HG03045 (cell line): Measurements from ENCODE around the gene RIOK3.
"Not testable (repeated sequence)": the region's sequence is repeated elsewhere in the genome, so short reads cannot be mapped to it uniquely, and the experiment has no call there.

Source experiments
- ATAC-seq: cut with Tn5 transposase; IDR thresholded peaks from one replicate; pipeline ENCODE4 v1.9.1; 2021; ENCODE audit warnings: mild to moderate bottlenecking, moderate library complexity; ENCODE audit not compliant: unreplicated experiment

RIOK3 gene

DNA sequence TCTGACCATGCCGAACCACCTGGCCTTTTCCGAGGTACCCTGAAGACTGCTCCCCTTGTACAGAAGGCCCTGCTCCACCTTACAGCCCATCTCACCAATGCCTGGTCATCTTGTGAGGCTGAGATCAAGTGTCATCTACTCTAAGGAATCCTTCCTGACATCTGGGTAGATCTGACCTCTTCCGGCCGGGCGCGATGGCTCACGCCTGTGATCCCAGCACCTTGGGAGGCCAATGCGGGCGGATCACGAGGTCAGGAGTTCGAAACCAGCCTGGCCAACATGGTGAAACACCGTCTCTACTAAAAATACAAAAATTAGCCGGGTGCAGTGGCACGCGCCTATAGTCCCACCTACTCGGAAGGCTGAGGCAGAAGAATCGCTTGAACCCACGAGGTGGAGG lies 2.1 kb upstream of the RIOK3 start:
- ATAC-seq, result no peak

DNA sequence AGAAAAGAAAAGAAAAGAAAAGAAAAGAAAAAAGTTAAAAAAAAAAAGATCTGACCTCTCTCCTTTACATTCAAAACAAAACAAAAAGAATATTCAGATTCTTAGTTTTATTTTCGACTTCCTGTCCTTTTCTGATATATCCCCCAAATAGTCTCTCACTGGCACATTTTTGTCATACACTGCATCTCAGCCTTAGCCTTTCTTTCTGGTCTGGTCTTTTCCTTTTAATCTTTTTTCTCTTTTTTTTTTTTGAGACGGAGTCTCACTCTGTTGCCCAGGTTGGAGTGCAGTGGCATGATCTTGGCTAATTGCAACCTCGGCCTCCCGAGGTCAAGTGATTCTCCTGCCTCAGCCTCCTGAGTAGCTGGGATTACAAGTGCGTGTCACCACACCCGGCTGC lies 1.6 kb upstream of the RIOK3 start:
- no peak for ATAC-seq

DNA sequence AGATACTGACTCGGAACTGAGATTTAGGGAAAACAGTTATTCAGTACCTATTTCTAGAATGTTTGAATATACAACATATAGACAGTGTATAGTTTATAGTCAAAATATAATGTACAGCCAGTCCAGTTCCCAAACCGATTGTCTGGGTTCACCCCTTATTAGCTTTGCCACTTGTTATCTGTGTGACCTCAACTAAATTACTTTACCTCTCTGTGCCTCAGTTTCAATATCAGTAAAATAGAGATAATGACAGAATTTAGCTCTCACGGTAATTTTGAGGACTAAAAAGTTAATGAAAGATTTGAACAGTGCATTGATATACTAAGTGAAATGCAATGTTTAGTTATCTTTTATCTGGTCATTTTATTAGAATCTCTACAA lies 750 bp upstream of the RIOK3 start:
- no peak for ATAC-seq

- peak; percentile 5 for ATAC-seq
Observed at GRCh38 chr18:23453680-23454058, 582 bp downstream of the RIOK3 start.

DNA sequence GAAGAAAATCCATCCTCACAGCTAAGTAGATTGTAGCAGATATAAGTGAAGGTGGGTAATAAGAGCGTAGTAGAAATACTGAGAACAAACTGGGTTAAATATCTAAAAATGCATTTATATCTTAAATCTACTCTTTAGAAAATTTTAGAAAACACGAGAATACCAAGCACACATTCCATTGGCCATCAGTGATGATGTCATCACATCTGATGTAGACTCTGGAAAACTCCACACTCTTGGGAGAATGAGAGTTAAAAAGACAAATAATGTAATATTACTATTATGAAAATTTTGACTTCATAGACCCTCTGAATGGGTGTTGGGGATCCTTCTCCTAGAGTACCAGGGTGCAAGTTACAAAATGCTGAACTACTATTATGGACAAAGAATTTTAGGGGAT lies 3.7 kb downstream of the RIOK3 start:
- ATAC-seq, result no peak

- ATAC-seq, result no peak
Observed at GRCh38 chr18:23458830-23459529, 5.9 kb downstream of the RIOK3 start.

DNA sequence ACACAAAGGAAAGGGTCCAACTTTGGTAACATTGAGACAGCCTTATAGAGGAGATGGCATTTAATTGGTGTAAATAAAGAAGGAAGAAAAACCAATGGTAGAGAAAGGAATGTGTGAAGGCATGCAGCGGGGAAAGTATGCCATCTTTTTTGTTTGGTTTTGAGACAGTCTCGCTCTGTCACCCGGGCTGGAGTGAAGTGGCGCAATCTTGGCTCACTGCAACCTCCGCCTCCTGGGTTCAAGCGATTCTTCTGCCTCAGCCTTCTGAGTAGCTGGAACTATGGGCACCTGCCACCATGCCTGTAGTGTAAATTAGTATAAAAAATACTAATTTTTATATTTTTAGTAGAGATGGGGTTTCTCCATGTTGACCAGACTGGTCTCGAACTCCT lies 6.4 kb downstream of the RIOK3 start:
- no peak for ATAC-seq

DNA sequence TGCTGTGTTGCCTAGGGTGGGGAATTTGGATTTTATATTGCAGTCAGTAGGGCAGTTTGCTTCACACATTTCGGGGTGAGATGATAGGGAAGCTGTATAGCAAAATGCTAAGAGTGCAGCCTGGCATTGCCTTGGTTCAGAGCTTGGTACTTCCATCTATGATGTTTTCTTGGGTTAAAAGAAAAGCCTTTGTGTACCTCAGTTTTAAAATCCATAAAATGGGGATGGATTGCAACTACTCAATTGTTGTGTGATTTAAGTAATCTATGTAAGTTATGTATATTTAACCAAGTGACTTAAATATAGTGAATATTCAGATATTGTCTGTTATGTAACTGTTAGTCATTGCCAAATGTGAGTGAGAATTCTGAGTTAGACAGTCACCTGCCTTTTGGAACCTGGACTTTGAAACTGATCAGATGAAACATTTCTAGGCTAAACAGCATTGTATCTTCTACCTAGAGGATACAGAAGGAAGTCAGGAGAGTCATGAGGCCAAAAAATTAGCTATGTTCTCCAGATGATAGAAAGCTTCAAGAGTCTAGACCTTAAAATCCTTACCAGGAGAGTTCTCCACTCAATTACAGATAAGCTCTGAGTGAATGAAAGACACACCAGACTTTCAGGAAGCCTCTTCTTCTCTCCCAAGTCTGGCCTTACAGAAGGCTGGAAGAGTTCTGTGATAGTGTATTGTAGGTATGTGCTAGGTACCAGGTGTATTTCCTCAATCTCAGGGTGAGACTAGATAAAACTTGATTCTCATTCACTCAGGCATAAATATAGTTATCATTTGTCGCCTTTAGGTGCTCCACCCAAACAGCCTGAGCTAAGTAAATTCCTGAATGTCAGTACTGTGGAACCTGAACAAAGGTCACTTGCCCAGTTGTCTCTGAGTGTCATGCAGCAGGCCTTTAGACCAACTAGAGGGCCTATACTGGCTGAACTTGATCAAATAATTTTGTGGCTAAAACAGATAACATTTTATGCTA lies 7.5 kb downstream of the RIOK3 start:
- ATAC-seq, result no peak

DNA sequence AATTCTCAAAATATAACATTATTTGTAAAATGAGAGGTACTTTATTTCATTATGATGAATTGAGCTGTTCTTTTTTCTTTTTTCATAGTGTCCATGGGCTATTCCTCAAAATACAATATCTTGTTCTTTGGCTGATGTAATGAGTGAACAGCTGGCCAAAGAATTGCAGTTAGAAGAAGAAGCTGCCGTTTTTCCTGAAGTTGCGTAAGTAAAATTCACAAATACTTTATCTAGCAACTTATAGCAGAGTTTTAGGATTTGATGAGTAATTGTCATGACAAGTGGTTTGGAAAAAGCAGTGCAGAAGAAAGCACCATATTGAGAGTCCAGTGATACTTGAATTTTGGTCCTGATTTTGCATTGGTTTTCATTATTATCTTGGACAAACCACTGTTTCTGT lies 9.8 kb downstream of the RIOK3 start:
- ATAC-seq, result no peak

DNA sequence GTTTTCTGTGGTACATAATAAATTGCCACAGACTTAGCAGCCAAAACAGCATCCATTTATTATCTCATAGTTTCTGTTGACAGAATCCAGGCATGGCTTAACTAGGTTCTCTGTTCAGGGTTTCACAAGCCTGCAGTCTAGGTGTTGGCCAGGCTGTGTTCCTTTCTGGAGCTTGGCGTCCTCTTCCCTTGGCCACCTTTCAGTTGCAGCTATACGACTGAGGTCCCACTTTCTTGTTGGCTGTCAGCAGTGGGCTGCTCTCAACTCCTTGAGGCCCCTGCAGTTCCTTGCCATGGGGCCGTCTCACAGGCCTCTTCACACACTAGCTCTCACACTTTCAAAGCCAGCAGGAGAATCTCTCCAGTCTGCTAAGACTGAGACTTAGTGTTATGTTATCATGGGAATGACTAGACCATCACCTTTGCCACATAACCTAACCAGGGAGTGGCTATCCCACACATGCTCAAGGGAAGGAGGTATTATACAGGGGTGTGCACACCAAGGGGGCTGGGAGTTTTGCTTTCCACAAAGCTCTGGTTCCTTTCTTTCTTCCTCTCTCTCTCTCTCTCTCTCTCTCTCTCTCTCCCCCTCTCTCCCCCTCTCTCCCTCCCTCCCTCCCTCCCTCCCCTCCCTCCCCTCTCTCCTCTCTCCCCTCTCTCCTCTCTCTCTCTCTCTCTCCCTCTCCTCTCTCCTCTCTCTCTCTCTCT lies 15.8 kb downstream of the RIOK3 start:
- ATAC-seq, result no peak

DNA sequence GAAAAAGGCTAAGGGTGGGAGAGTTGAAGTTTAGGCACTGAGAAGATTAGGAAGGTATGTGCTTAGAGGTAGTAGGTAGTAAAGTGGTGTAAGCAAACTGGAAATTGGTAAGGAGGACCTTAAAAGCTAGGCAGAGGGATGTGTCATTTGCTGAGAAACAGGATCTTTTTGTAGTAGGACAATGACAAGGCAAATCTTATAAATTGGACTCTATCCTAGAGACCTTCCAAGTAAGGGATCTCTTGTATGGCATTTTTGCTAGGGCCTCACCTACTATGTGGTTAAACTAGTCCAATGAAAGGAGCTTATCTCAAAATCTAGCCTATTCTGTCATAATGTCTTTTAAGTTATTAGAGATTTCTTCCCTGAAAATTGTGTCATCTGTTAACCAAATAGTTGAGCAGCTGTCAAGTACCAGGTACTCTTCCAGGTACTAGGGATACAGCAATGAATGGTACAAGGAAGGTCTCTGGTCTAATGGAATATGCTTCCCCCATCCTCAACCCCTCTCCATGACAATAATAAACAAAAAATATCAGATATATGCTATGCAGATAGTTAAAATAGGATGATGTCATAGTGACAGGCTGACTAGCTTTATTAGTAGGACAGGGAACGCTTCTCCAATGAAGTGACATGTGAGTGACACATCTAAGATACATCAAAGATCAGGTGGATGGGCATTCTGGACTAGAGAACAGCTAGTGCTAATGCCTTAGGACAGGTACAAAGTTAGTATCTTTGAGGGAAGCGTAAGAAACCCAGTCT lies 17.7 kb downstream of the RIOK3 start:
- ATAC-seq, result no peak

- no peak for ATAC-seq
Observed at GRCh38 chr18:23471486-23471885, 18.4 kb downstream of the RIOK3 start.

GRCh38 chr18:23479829-23480505 lies 26.9 kb downstream of the RIOK3 start:
- ATAC-seq, result no peak

DNA sequence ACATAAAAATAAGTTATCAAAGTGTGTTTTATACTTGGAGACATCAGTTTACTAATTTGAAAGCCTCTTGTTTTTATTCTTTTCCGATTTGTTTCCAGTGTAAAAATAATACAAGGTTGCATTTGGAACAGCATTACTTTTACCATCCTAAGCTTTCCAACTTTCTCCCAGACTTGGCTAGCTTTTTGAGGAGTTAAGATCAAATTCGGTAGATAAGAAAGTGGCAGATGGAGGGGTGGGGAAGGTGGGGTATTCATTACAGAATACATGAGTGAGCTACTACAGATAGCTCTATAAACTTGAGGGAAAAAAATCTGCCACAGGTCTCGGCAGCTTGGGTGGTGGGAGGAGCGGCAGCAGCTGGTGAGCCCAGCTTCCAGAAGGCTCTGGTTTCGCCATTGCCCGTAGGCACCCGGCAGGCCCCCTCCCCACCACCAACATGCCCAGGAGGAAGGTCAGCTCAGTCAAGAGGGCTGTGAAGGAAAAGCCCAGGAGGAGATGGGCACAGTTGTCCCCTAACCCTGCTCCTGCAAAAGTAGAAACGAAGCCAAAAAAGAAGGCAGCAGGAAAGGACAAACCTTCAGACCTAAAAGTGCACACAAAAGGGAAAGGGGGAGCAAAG lies 31.6 kb downstream of the RIOK3 start:
- no peak for ATAC-seq

GRCh38 chr18:23485386-23485785 lies 32.3 kb downstream of the RIOK3 start:
- ATAC-seq, result no peak

- peak; percentile 73 for ATAC-seq
Observed at GRCh38 chr18:23487738-23488570, 34.9 kb downstream of the RIOK3 start.

- ATAC-seq, result not testable (repeated sequence)
Observed at GRCh38 chr18:23489586-23489985, 36.5 kb downstream of the RIOK3 start.

DNA sequence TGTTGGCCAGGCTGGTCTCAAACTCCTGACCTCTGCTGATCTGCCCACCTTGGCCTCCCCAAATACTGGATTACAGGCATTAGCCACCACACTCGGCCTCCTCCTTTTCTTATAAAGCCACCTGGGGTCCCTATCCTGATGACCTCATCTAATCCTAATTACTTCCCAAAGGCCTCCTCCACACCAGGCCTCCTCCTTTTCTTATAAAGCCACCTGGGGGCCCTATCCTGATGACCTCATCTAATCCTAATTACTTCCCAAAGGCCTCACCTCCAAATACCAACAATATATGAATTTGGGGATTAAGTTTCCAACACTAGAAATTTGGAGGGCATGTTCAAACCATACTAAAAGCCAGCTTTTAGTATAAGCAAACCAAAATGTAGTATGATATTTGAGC lies 40.6 kb downstream of the RIOK3 start:
- no peak for ATAC-seq

DNA sequence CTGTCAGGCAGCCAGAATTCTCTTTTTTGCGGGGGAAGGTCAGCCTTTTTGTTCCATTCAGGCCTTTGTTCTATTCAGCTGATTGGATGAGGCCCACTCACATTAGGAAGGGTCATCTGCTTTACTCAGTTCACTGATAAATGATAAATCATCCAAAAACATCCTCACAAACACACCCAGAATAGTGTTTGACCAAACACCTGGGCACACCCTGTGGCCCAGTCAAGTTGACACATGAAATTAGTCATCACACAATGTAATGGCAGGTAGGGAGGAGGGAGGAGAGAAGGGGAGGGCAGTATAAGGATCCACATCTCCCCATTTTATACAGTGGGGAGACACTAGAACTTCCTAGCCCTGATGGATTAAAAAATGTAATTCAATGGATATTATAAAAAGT lies 41.9 kb downstream of the RIOK3 start:
- no peak for ATAC-seq
